GM12891 (cell line): ENCODE results near the gene SLC39A6.

Experiments used
- POLR2A ChIP-seq: IDR thresholded peaks from 2 replicates; pipeline ENCODE4 v1.6.1; 2011; ENCODE audit warnings: low read depth, low read length, control low read depth
- POLR2AphosphoS5 ChIP-seq: IDR thresholded peaks from 2 replicates; pipeline ENCODE4 v1.6.1; 2011; ENCODE audit warnings: low read depth, low read length, control low read depth
- TAF1 ChIP-seq: IDR thresholded peaks from 2 replicates; pipeline ENCODE4 v1.6.1; 2011; ENCODE audit warnings: low read depth, low read length, control low read depth

- TF ChIP-seq POLR2A (no peak), POLR2AphosphoS5 (no peak), TAF1 (no peak)
These were observed 24.4 kb downstream of the SLC39A6 start for GRCh38 chr18:36104749-36105148.
